ENCODE data around the gene SLC35G3.

GRCh38 chr17:35235289-35235688 lies 41.1 kb upstream of the SLC35G3 start:
- TF ChIP-seq CTCF (IDR thresholded peaks at IDR 0.05) = no peak
- no peak for TF ChIP-seq POLR2A (IDR thresholded peaks at IDR 0.05)
- no peak for TF ChIP-seq EP300 (IDR thresholded peaks at IDR 0.05)
